Ecto neural progenitor cell (in vitro differentiated cells): ENCODE results near the gene COL25A1.
"Not testable (repeated sequence)": the region's sequence is repeated elsewhere in the genome, so short reads cannot be mapped to it uniquely, and the experiment has no call there.

Experiments used
- DNase-seq: peaks from one replicate; pipeline ENCODE4 v3.0.0-alpha.2; 2018; ENCODE audit warnings: low spot score

COL25A1 gene

DNA sequence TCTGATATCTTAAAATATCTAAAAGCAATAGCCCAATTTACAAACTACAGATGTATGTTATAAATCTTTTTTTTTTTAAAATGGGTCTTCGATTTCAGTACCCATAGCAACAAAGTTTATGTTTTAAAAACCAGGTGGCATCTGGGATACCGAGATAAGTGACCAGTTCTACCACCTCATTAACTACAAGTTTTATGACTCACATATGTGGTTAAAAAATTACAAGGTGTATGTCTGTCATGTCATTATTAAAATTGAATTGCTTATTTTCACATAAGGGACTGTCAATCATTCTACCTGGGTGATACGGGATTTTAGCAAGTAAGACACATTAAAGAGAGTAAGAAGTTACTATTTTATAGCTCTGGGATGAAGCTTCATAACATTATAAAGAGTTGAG is 347.6 kb downstream of the COL25A1 start:
- no peak for DNase-seq

DNA sequence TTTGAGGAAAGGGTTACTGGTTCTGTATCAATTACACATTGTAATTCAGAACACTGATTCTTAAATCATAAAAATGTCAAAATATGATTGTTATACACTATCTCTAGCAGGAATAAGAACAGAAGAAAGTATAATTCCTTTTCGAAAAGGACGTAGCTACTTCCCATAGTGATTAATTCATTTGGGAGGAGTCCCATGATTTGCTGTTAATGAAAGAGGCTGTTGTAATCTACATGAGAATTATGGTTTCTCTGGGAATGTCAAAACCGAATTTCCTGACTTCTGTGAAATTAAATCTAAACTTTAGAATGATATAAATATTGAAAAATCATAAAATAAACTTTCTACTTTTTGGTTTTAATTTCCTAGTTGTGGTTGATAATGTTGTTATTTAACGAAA is 348.5 kb downstream of the COL25A1 start:
- DNase-seq = no peak

GRCh38 chr4:108950158-108950915 is 352.1 kb downstream of the COL25A1 start:
- DNase-seq = no peak

DNA sequence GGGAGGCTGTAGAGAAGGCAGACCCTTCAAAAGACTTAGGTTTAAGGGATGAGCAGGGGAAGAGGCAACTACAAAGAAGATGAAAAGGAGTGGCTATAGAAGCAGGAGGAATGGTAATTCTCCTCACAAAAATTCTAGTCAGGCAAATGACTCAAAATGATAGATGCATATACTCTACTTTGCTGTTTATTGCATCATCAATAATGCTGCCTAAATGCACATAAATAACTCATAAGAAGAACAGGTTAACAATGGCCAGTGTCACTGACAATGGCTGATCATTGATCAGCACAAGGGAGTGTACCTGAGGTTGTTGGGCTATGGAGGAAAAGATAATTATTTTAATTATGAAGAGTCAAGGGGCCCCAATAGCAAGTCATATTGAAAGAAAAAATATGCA is 354.9 kb downstream of the COL25A1 start:
- no peak for DNase-seq

- no peak for DNase-seq
Measured at GRCh38 chr4:108946237-108946636, 356.2 kb downstream of the COL25A1 start.

DNA sequence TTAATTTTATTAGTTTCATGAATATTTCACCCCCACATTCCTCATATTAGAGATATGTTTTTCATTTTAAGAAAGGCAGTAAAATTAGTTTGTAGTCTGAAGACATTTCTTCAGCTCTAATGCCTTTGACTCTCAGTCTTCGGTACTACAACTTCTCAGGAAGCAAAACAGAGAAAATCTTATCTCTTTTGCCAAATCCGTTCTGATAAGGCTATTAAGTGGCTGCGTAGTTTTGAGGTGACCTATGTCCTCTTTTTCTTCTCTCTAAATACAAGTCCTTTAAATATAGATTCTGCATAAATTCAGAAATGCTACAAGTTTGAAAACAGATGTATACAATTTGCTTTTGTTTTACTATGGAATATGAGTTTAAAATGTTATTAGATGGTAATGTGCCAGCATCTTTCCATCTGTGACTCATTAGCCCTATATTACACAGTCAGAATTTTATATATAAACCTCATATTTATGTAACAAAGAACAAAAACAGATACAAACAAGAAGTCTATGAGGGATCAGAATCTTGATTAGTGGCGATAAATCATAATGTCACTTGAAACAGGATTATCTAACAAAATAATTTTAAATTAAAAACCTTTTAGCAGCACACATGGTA is 358.4 kb downstream of the COL25A1 start:
- no peak for DNase-seq

GRCh38 chr4:108943371-108943770 is 359.1 kb downstream of the COL25A1 start:
- no peak for DNase-seq

GRCh38 chr4:108941904-108942430 is 360.5 kb downstream of the COL25A1 start:
- DNase-seq = no peak

DNA sequence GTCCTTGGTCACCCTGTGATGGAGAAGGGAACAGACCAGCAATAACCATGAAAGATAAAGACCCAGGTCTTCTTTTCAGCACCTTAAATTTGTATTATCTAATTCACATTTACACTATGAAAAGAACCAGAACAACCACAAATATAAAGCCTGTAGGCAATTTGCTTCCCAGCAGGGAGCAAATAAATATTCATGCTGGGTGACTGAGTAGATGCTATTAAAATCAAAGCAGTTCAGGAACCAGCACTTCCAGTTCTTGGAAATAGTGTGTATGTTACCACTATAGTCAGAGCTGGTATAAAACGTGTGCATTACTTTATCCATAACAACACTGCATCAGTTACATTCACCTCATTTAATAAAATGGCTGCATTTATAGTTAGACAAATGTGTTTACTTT is 361.8 kb downstream of the COL25A1 start:
- DNase-seq = no peak

DNA sequence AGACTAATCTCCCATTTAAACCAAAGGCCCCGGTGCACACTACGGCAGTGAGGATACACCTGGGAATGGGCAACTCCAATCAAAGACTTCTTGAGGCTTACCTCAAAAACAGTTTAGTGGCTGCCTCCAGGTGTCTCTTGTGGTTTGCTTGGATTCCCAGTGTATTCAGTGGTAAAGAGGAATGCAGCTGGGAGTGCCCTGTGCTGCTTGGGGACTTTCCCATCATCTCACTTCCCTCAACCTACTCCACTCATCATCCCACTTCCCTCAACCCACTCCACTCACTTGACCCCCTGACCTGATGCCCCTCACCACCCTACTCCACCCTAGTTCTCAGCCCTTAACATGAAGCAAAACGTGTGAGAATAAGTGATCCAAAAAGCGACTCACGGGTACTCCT is 362.3 kb downstream of the COL25A1 start:
- no peak for DNase-seq

- no peak for DNase-seq
Measured at GRCh38 chr4:108937066-108937465, 365.4 kb downstream of the COL25A1 start.

- DNase-seq = not testable (repeated sequence)
Measured at GRCh38 chr4:108933925-108934324, 368.5 kb downstream of the COL25A1 start.

- no peak for DNase-seq
Measured at GRCh38 chr4:108933046-108933445, 369.4 kb downstream of the COL25A1 start.

DNA sequence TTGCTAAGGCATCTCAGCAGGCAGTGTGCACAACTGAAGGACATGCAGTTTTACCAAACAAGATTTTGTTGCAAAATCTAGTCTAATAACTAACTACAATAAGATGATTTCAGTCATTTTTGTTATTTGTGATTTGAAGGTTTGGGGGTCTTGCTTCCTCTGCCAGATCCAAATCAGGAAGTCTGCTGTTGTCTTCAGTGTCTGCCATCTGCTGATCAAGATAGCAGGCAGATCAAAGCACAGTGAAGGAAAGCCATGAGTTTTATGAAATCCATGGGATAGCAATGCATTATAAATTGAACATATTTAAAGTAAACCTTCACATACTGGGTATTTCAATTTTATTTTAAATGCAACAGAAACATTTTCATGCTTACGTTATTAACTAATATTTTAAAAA is 370.5 kb downstream of the COL25A1 start:
- DNase-seq = no peak

DNA sequence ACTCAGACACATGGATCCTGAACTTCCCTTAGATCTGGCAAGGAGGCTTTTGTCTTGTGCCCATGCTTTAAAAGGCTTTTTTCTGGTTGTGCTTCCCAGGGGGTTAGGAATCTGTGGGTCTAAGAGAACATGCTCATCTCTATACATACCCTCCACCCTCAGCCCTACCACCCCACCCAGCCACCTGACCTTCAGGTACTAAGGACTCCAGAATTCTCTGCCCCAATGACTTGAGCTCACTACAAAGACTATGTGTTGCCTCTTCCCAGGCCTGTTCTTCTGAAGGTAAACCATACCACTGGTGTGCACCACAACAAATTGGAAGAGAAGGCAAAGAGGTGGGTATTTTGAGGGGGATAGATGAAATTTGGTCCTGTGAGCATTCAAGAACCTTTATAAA is 372.3 kb downstream of the COL25A1 start:
- DNase-seq = no peak

DNA sequence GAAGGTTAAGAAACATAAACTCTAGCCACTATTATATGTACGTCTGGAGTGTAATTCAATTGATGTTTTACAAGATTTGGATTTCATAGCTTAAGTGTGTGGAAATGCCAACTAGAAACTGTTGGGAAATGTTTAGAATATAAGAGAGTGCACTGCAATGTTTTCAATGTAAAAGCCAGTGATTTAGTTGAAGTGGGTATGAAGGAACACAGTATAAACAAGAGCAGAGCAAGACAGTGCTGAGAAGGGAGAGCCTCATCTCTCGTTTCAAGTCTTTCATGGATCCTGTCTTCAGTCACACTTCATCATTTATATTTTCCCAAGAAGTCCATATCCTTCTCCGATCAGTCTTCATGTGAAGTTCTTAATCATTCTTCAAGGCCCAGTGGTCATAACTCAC is 375.7 kb downstream of the COL25A1 start:
- no peak for DNase-seq

DNA sequence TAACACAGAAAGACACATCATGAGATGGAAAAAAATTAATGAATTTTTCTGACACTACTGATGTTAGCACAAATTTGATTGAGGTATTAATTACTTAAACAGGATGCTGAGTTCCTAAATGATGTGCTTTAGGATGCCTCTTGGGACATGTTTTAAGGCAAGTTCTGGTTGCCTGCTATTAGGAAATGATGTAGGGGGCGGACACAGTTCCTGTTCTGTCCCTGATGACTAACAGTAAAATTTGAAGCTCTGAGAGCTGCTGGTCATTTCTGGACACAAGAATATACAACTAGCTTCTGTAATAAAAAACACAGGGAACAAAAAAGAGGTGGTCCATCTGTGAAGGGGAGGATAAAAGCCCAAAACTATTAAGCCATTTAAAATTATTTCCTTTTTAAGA is 376.4 kb downstream of the COL25A1 start:
- DNase-seq = no peak

- DNase-seq = no peak
Measured at GRCh38 chr4:108922191-108922590, 380.3 kb downstream of the COL25A1 start.

GRCh38 chr4:108920395-108921087 is 381.9 kb downstream of the COL25A1 start:
- no peak for DNase-seq

DNA sequence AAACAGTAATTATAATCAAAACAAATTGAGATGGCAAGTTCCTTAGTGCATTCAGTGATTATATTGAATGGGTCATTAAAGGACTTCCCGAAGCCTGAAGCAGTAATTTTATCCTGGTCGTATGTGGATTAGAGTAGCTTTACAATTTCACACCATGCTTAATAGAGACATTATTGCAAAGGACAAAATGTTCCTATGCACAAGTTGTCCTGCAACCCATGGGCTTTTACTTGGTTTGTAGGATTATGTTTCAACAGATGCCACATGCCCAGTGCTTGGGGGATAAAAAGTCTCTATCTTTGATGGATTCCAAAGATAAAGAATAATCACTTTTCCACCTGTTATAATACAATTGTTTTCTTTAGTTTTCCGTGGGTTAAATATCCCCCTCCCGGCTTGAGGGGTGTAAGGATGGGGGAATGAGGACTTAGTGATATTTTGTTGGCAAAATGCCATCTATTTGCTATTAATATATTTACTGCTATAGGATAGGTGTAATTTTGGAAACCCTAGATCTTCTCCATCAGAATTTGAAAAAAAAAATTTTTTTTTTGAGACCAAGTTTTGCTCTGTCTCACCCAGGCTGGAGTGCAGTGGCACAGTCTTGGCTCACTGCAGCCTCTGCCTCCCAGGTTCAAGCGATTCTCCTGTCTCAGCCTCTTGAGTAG is 383.1 kb downstream of the COL25A1 start:
- no peak for DNase-seq

GRCh38 chr4:108917255-108917654 is 385.2 kb downstream of the COL25A1 start:
- DNase-seq = no peak

DNA sequence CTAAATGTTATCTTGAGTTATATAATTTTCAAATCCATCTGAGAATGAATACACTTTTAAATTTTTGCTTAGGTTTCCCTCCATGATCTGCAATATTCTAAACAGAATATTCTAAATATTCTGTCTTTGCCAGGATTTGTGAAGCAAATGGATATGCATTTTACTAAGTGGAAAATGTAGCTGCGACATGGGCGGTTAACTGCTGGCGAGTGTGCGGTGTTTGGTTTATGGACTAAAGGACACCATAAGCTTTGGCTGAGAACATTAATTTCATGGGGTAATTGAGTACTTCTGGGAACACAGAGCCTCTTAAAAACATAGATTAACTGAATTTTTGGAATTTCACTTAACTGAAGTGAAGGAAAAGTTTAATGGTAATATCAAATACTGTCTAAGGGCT is 385.8 kb downstream of the COL25A1 start:
- DNase-seq = no peak
